AG04449 (cell line): ENCODE results near the gene COL5A1.

Source experiments
- CTCF ChIA-PET: fragments of 350-600 bp; formaldehyde crosslinking; extraction: SDS; loops from one replicate; lab custom pipeline; 2021; ENCODE audit warnings: antibody characterized with exemption; lab: Yijun Ruan, JAX
- POLR2A ChIA-PET: fragments of 400-600, 350-600 bp; formaldehyde crosslinking; extraction: SDS; loops from one replicate; lab custom pipeline; 2020; ENCODE audit warnings: antibody characterized with exemption, inconsistent platforms; lab: Yijun Ruan, JAX
- DNase-seq: peaks from one replicate; pipeline ENCODE4 v3.0.0-alpha.2; 2010; ENCODE audit warnings: low read depth, low spot score
- H3K4me3 ChIP-seq: 2 replicates; pipeline ENCODE4 v1.5.1; 2011; ENCODE audit warnings: low read depth, mild to moderate bottlenecking, control low read depth, low read length
- TF ChIP-seq, protein P1 (sequence below): IDR thresholded peaks from one replicate; pipeline ENCODE4 v1.5.1; 2011; ENCODE audit warnings: mild to moderate bottlenecking, moderate library complexity, low read length, control low read depth, inconsistent platforms; ENCODE audit not compliant: insufficient read depth; ENCODE audit errors: missing control alignments

The COL5A1 gene

GRCh38 chr9:134623258-134624066 is 18.1 kb upstream of the COL5A1 start:
- TF ChIP-seq, protein P1, sequence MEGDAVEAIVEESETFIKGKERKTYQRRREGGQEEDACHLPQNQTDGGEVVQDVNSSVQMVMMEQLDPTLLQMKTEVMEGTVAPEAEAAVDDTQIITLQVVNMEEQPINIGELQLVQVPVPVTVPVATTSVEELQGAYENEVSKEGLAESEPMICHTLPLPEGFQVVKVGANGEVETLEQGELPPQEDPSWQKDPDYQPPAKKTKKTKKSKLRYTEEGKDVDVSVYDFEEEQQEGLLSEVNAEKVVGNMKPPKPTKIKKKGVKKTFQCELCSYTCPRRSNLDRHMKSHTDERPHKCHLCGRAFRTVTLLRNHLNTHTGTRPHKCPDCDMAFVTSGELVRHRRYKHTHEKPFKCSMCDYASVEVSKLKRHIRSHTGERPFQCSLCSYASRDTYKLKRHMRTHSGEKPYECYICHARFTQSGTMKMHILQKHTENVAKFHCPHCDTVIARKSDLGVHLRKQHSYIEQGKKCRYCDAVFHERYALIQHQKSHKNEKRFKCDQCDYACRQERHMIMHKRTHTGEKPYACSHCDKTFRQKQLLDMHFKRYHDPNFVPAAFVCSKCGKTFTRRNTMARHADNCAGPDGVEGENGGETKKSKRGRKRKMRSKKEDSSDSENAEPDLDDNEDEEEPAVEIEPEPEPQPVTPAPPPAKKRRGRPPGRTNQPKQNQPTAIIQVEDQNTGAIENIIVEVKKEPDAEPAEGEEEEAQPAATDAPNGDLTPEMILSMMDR: no peak
- ChIA-PET POLR2A (interaction anchor here (1.7 to 3.8 kb wide), 3 partner anchors 16 to 167 kb away, joined by 4 to 32 read pairs (median 16); partner anchors contain the start of gene COL5A1), CTCF (interaction anchor here (0.9 to 3.7 kb wide), 4 partner anchors 18 to 174 kb away, joined by 3 to 15 read pairs (median 4); no protein-coding TSS in a partner anchor)
- H3K4me3 ChIP-seq: no peak overlapping the region
- no peak for DNase-seq

- ChIA-PET POLR2A (interaction anchor here (0.7 to 3.8 kb wide), 7 partner anchors 16 to 168 kb away, joined by 3 to 32 read pairs (median 4); partner anchors contain the start of gene COL5A1), CTCF (interaction anchor here (0.8 to 3.7 kb wide), 5 partner anchors 19 to 175 kb away, joined by 3 to 15 read pairs (median 4); no protein-coding TSS in a partner anchor)
- no peak for DNase-seq
- H3K4me3 ChIP-seq: no peak overlapping the region
- TF ChIP-seq, protein P1: no peak
Observed at GRCh38 chr9:134624137-134624591, 17.4 kb upstream of the COL5A1 start.

- ChIA-PET CTCF (interaction anchor here (0.8 to 5.7 kb wide), 6 partner anchors 16 to 175 kb away, joined by 3 to 24 read pairs (median 4); partner anchors contain the start of gene COL5A1), POLR2A (interaction anchor here (0.6 to 3.8 kb wide), 10 partner anchors 16 to 168 kb away, joined by 3 to 32 read pairs (median 4); partner anchors contain the start of gene COL5A1)
- H3K4me3 ChIP-seq: no peak overlapping the region
- TF ChIP-seq, protein P1: no peak
- peak; percentile 71 for DNase-seq
Observed at GRCh38 chr9:134624621-134625181, 16.9 kb upstream of the COL5A1 start.

- CTCF ChIA-PET: interaction anchor here (1.2 to 5.7 kb wide), 5 partner anchors 15 to 176 kb away, joined by 3 to 24 read pairs (median 4); partner anchors contain the start of gene COL5A1
- POLR2A ChIA-PET: interaction anchor here (0.6 to 3.8 kb wide), 11 partner anchors 15 to 308 kb away, joined by 3 to 32 read pairs (median 3); partner anchors contain the start of gene COL5A1
Observed at GRCh38 chr9:134625361-134626068, 16.1 kb upstream of the COL5A1 start.

DNA sequence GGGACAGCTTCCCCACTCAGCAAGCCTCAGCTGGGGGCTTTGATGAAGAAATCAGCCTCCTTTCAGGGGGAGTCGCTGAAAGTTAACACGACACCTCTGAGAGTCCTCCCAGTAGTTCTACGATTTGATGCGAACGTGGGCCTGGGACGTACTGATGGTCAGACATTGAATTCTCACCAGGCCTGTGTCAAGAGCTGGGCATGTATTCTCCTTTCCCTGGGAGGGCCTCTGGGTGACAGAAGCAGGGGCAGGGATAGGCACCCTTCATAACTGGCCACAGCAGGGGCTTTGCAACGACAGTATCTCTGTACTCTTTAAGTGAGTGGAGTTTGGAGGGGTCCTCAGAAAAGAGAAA is 15.6 kb upstream of the COL5A1 start:
- no peak overlapping the region for H3K4me3 ChIP-seq
- POLR2A ChIA-PET: interaction anchor here (0.6 to 3.8 kb wide), 7 partner anchors 14 to 461 kb away, joined by 3 to 32 read pairs (median 4); partner anchors contain the start of genes COL5A1 and RNU6ATAC
- no peak for DNase-seq
- CTCF ChIA-PET: interaction anchor here (1.2 to 5.7 kb wide), 5 partner anchors 14 to 177 kb away, joined by 3 to 24 read pairs (median 3); partner anchors contain the start of gene COL5A1
- TF ChIP-seq, protein P1: no peak

More at GRCh38 chr9:134625361-134626068, 16.1 kb upstream of the COL5A1 start:
- TF ChIP-seq, protein P1: no peak
- H3K4me3 ChIP-seq: no peak overlapping the region
- DNase-seq: no peak
